MCF 10A (cell line): ENCODE results near the gene TFRC. TPM values are rescaled to one million over a fixed set of nuclear protein-coding genes. Genes with fewer than 3 reads are reported as not detected.
A peak's percentile ranks its signal among the peaks of the same experiment; 100 is the strongest.

Experiments used
- BruUV-seq: library from RNA; stranded (reverse); fragments of 400-500 nt; replicated peaks from 2 replicates; lab custom pipeline; 2021; lab: Mats Ljungman, UMichigan
- CTCF ChIA-PET: fragments of 300-600 bp; sonication (Branson Sonifier 250); formaldehyde crosslinking; extraction: SDS; loops from one replicate; lab custom pipeline; 2021; ENCODE audit warnings: antibody characterized with exemption, inconsistent platforms; lab: Yijun Ruan, JAX
- POLR2A ChIA-PET: fragments of 300-600, 350-650 bp; sonication (Branson Sonifier 250); formaldehyde crosslinking; extraction: SDS; loops from one replicate; lab custom pipeline; 2020; ENCODE audit warnings: antibody characterized with exemption, inconsistent platforms; lab: Yijun Ruan, JAX
- DNase-seq: peaks from one replicate; pipeline ENCODE4 v3.0.0-alpha.2; 2018; ENCODE audit not compliant: unreplicated experiment
- H3K27ac Mint-ChIP-seq: one replicate; pipeline ENCODE4 v1.8.0; 2022; ENCODE audit warnings: mild to moderate bottlenecking, low read depth, mixed read lengths; ENCODE audit not compliant: unreplicated experiment
- H3K27me3 Mint-ChIP-seq: one replicate; pipeline ENCODE4 v1.8.0; 2022; ENCODE audit warnings: mixed read lengths; ENCODE audit not compliant: insufficient read depth, unreplicated experiment
- H3K36me3 Mint-ChIP-seq: one replicate; pipeline ENCODE4 v1.8.0; 2022; ENCODE audit warnings: mild to moderate bottlenecking, moderate library complexity, mixed read lengths; ENCODE audit not compliant: insufficient read depth, unreplicated experiment
- H3K4me1 Mint-ChIP-seq: one replicate; pipeline ENCODE4 v1.8.0; 2022; ENCODE audit warnings: mixed read lengths; ENCODE audit not compliant: insufficient read depth, unreplicated experiment
- H3K4me3 Mint-ChIP-seq: one replicate; pipeline ENCODE4 v1.8.0; 2022; ENCODE audit warnings: mild to moderate bottlenecking, moderate library complexity, mixed read lengths; ENCODE audit not compliant: unreplicated experiment
- H3K9me3 Mint-ChIP-seq: one replicate; pipeline ENCODE4 v1.8.0; 2022; ENCODE audit warnings: mixed read lengths; ENCODE audit not compliant: unreplicated experiment
- CTCF ChIP-seq: fragments of 200-600 bp; IDR thresholded peaks from one replicate; pipeline ENCODE4 v1.8.0; 2022; ENCODE audit warnings: antibody characterized with exemption, mild to moderate bottlenecking; ENCODE audit not compliant: unreplicated experiment
- intact Hi-C: fragments of 100-400 bp; cut with micrococcal nuclease; formaldehyde crosslinking; loops from 2 replicates; pipeline ENCODE4 v1.14.1; 2022
- total RNA-seq: library from RNA; stranded (reverse); gene quantifications from 2 replicates; pipeline ENCODE4 v1.2.3, GENCODE V29; 2022

TFRC gene
- total RNA-seq, 1 experiment from 2014 or later, result 72.9 TPM

- Mint-ChIP-seq H3K36me3 (no peaks in the 10 kb centered on the region), H3K27ac (no peak overlapping the region), H3K4me1 (peaks cover 7% of the 10 kb centered on the region), H3K27me3 (peaks cover 11% of the 10 kb centered on the region), H3K4me3 (no peak overlapping the region), H3K9me3 (no peaks in the 10 kb centered on the region)
- no peak for TF ChIP-seq CTCF
- no TSS peak for BruUV-seq
- ChIA-PET CTCF (no interaction called here), POLR2A (interaction anchor here (1.1 kb wide), 1 partner anchor 32 kb away, joined by 3 read pairs; no protein-coding TSS in a partner anchor)
- peak; percentile 71 for DNase-seq
- intact Hi-C loops, result no loop called here
Measured at GRCh38 chr3:196016485-196016884, 65.4 kb downstream of the TFRC start.

GRCh38 chr3:196016059-196016458 is 65.8 kb downstream of the TFRC start:
- intact Hi-C loops, result no loop called here
- Mint-ChIP-seq H3K9me3 (no peaks in the 10 kb centered on the region), H3K4me1 (peaks cover 7% of the 10 kb centered on the region), H3K36me3 (no peaks in the 10 kb centered on the region), H3K27ac (no peak overlapping the region), H3K4me3 (no peak overlapping the region), H3K27me3 (peaks cover 11% of the 10 kb centered on the region)
- no peak for TF ChIP-seq CTCF
- ChIA-PET CTCF (interaction anchor here (1.0 kb wide), 1 partner anchor 181 kb away, joined by 4 read pairs; no protein-coding TSS in a partner anchor), POLR2A (interaction anchor here (1.1 kb wide), 1 partner anchor 33 kb away, joined by 3 read pairs; no protein-coding TSS in a partner anchor)
- DNase-seq, result no peak
- no TSS peak for BruUV-seq

GRCh38 chr3:196013587-196014487 is 68.1 kb downstream of the TFRC start:
- H3K36me3 Mint-ChIP-seq, result no peaks in the 10 kb centered on the region
- intact Hi-C loops, result no loop called here
- no peak for TF ChIP-seq CTCF
- H3K27me3 Mint-ChIP-seq, result peaks cover 12% of the 10 kb centered on the region
- no peak overlapping the region for H3K4me3 Mint-ChIP-seq
- CTCF ChIA-PET, result no interaction called here
- peaks cover 7% of the 10 kb centered on the region for H3K9me3 Mint-ChIP-seq
- peaks cover 7% of the 10 kb centered on the region for H3K4me1 Mint-ChIP-seq
- POLR2A ChIA-PET, result interaction anchor here (0.6 kb wide), 1 partner anchor 10 kb away, joined by 3 read pairs; no protein-coding TSS in a partner anchor
- no TSS peak for BruUV-seq
- no peak for DNase-seq
- no peak overlapping the region for H3K27ac Mint-ChIP-seq

- H3K36me3 Mint-ChIP-seq, result no peaks in the 10 kb centered on the region
- H3K4me1 Mint-ChIP-seq, result peaks cover 7% of the 10 kb centered on the region
- BruUV-seq, result no TSS peak
- peaks cover 12% of the 10 kb centered on the region for H3K27me3 Mint-ChIP-seq
- no peak for TF ChIP-seq CTCF
- H3K27ac Mint-ChIP-seq, result no peak overlapping the region
- peaks cover 7% of the 10 kb centered on the region for H3K9me3 Mint-ChIP-seq
- no peak overlapping the region for H3K4me3 Mint-ChIP-seq
- peak; percentile 35 for DNase-seq
- intact Hi-C loops, result no loop called here
- ChIA-PET POLR2A (interaction anchor here (0.6 kb wide), 1 partner anchor 9 kb away, joined by 3 read pairs; no protein-coding TSS in a partner anchor), CTCF (no interaction called here)
Measured at GRCh38 chr3:196012941-196013476, 68.9 kb downstream of the TFRC start.
